ENCODE data around the gene B4GAT1. TPM values are rescaled to one million over a fixed set of nuclear protein-coding genes. Genes with fewer than 3 reads are reported as not detected.

B4GAT1 gene
- total and polyA plus RNA-seq, 2 of the 13 experiments (the other 11 are each of a cell fraction or from before 2014, with no cell fraction given): 40.4 to 109 TPM

- TF ChIP-seq TFDP1 (CRISPR knock-in tag; IDR thresholded peaks at IDR 0.05; ENCODE audit: borderline replicate concordance) (peak; percentile 75; the same call in 1 of the 2 replicates), FOSL2 (CRISPR knock-in tag; IDR thresholded peaks at IDR 0.05) (0 out of 2 replicates have a peak, but pooled peaks have one; percentile 23), ATF5 (CRISPR knock-in tag; IDR thresholded peaks at IDR 0.05; ENCODE audit: low read depth) (no peak), POLR2AphosphoS5 (IDR thresholded peaks at IDR 0.05; ENCODE audit: low read depth, low read length) (no peak), GATAD2A (CRISPR knock-in tag; IDR thresholded peaks at IDR 0.05) (peak; percentile 61), ATF7 (IDR thresholded peaks at IDR 0.05) (peak; percentile 54; the same call in 1 of the 2 replicates), ATF7 (CRISPR knock-in tag; IDR thresholded peaks at IDR 0.05) (no peak), KDM5B (CRISPR knock-in tag; IDR thresholded peaks at IDR 0.05; ENCODE audit: borderline replicate concordance) (peak; percentile 46; the same call in 1 of the 2 replicates), SOX13 (IDR thresholded peaks at IDR 0.05) (no peak), SOX13 (CRISPR knock-in tag; conservative IDR thresholded peaks at IDR 0.05 in 1 of 2, IDR thresholded peaks at IDR 0.05 in 1 of 2) (peak in 1 of 2 experiments; percentile 22; a peak in 1 of 4 replicates)
- TF ChIP-seq, protein P1, sequence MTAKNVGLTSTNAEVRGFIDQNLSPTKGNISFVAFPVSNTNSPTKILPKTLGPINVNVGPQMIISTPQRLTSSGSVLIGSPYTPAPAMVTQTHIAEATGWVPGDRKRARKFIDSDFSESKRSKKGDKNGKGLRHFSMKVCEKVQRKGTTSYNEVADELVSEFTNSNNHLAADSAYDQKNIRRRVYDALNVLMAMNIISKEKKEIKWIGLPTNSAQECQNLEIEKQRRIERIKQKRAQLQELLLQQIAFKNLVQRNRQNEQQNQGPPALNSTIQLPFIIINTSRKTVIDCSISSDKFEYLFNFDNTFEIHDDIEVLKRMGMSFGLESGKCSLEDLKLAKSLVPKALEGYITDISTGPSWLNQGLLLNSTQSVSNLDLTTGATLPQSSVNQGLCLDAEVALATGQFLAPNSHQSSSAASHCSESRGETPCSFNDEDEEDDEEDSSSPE (CRISPR knock-in tag; IDR thresholded peaks at IDR 0.05): peak; percentile 49; the same call in 1 of the 2 replicates
These were observed 29.5 kb downstream of the B4GAT1 start (continued) for GRCh38 chr11:66317723-66318599.
